Stimulated activated naive CD8-positive, alpha-beta T cell treated with anti-CD3 and anti-CD28 coated beads, Interleukin-15, Interleukin-2, amounts not matched to agents 100 ng/mL and 50 ng/mL, for 24 hours (primary cell): Measurements from ENCODE around the gene FBXO21.
A peak's percentile ranks its signal among the peaks of the same experiment; 100 is the strongest.

Source experiments
- H3K27ac Mint-ChIP-seq: one replicate; pipeline ENCODE4 v1.8.0; 2021; ENCODE audit warnings: mild to moderate bottlenecking, mixed read lengths
- H3K27me3 Mint-ChIP-seq: one replicate; pipeline ENCODE4 v1.8.0; 2021; ENCODE audit warnings: mixed read lengths
- H3K36me3 Mint-ChIP-seq: one replicate; pipeline ENCODE4 v1.8.0; 2021; ENCODE audit warnings: low read depth, mixed read lengths
- H3K4me1 Mint-ChIP-seq: one replicate; pipeline ENCODE4 v1.8.0; 2021; ENCODE audit warnings: low read depth, mixed read lengths
- H3K4me3 Mint-ChIP-seq: one replicate; pipeline ENCODE4 v1.8.0; 2021; ENCODE audit warnings: mild to moderate bottlenecking, mixed read lengths
- H3K9me3 Mint-ChIP-seq: one replicate; pipeline ENCODE4 v1.8.0; 2021; ENCODE audit warnings: mixed read lengths

FBXO21 gene

GRCh38 chr12:117162633-117163032 lies 27.6 kb downstream of the FBXO21 start:
- H3K27me3 Mint-ChIP-seq = no peaks in the 10 kb centered on the region
- no peak overlapping the region for H3K27ac Mint-ChIP-seq
- peaks cover 83% of the 10 kb centered on the region for H3K36me3 Mint-ChIP-seq
- H3K4me3 Mint-ChIP-seq = no peak overlapping the region
- no peaks in the 10 kb centered on the region for H3K4me1 Mint-ChIP-seq
- no peaks in the 10 kb centered on the region for H3K9me3 Mint-ChIP-seq

DNA sequence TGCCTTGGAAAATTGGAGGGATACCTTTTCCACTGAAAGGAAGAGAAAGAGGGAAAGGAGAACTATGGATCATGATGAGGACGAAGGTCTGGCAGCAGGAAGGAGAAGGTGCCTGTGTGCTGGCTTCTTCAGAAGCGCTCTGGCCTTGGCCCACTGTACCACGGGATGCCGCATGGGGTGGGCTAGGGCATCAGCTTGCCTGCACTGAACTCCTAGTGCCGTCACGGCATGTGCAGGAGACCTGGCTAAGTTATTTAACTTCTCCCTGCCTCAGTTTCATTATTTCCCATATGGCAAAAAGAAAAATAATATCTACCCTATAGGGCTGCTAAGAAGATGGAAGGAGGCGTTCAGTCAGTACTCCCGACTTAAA lies 28.1 kb downstream of the FBXO21 start:
- no peak overlapping the region for H3K4me3 Mint-ChIP-seq

DNA sequence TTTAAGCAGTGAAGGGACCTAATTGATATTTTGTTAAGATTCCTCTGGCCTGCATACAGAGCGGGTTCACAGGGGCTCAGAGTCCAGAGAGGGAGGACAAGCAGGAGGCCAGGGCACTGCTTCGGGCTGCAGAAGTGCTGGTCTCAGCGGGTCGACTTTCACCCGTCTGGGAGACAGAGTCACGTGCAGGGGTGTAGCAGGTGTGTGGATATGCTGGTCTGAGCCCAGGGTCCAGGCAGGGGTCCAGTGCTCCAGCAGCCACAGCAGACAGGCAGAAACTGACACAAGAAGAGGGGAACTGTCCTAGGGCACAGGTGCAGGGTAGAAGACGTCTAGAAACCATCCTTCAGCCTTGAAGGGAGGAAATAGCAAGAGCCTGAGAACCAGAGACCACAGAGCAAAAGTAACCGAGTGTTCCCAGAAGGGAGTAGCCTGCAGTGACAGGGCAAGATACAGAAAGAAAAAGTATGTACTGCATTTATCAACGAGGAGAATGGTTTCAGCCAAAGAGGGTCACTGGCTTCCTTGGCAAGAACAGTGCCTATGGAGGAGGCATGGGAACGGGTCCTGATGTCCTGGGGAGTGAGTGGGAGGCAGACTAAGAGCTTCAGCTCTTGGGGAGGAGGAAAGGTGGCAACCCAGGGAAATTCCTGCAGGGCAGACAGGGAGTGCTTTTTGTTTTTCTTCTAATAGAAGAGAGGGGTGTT lies 28.7 kb downstream of the FBXO21 start:
- Mint-ChIP-seq H3K27ac (peak overlapping the region; percentile 8), H3K9me3 (no peaks in the 10 kb centered on the region), H3K27me3 (no peaks in the 10 kb centered on the region), H3K4me3 (no peak overlapping the region), H3K36me3 (peaks cover 80% of the 10 kb centered on the region), H3K4me1 (no peaks in the 10 kb centered on the region)

More for the DNA sequence above, 28.1 kb downstream of the FBXO21 start:
- H3K4me1 Mint-ChIP-seq = no peaks in the 10 kb centered on the region
- peak overlapping the region; percentile 8 for H3K27ac Mint-ChIP-seq
- no peaks in the 10 kb centered on the region for H3K9me3 Mint-ChIP-seq
- H3K36me3 Mint-ChIP-seq = peaks cover 83% of the 10 kb centered on the region
- H3K27me3 Mint-ChIP-seq = no peaks in the 10 kb centered on the region

DNA sequence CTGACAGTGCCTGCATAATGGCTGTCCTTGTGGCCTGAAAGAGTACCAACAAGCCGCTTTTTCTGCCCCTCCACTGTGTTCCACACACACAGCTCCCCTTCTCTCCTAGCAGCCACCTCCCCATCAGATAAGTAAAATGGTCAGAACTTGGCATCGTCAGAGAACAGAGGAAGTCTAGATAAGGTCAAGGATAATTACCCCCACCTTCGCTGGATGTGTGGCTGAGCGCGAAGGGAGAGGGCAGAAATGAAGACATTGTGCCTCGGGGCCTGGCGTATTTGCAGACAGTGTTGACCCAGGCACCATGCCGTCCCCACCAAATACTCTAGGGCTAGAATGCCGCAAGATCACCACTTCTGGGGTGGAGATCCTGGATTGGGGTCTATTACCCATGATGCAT lies 30.6 kb downstream of the FBXO21 start:
- no peaks in the 10 kb centered on the region for H3K27me3 Mint-ChIP-seq
- H3K9me3 Mint-ChIP-seq = no peaks in the 10 kb centered on the region
- H3K4me1 Mint-ChIP-seq = no peaks in the 10 kb centered on the region
- H3K4me3 Mint-ChIP-seq = no peak overlapping the region
- H3K27ac Mint-ChIP-seq = no peak overlapping the region
- H3K36me3 Mint-ChIP-seq = peaks cover 77% of the 10 kb centered on the region

DNA sequence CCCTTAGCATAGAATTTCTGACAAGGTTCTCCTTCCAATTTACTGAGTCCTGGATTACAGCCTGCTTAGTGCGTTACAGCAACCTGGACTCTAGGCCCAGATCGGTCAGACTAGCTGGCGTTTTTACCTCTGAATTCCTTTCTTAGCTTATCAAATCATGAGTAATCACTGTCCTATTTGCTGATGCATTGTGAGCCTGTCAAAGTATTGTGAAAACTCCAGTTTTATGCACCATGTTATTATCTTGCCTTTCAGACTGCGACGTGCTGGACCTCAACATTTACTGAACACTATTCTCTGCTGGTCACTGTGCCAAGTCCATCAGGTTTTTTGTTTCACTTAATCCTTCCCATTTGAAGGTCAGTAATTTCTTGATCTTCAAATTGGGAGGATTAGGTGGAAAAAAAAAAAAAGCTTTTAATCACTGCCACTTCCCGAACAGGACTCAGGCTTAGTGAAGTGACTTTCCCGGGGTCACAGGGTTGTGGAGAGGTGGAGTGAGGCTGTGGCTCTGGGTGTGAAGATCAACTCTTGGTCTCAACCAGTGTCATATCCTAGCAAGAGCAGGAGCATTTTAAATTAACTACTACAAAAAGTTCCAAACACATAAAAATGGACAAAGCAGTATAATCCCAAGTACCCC lies 31.2 kb downstream of the FBXO21 start:
- Mint-ChIP-seq H3K9me3 (no peaks in the 10 kb centered on the region), H3K4me1 (no peaks in the 10 kb centered on the region), H3K4me3 (no peak overlapping the region), H3K27me3 (no peaks in the 10 kb centered on the region), H3K36me3 (peaks cover 77% of the 10 kb centered on the region), H3K27ac (no peak overlapping the region)

DNA sequence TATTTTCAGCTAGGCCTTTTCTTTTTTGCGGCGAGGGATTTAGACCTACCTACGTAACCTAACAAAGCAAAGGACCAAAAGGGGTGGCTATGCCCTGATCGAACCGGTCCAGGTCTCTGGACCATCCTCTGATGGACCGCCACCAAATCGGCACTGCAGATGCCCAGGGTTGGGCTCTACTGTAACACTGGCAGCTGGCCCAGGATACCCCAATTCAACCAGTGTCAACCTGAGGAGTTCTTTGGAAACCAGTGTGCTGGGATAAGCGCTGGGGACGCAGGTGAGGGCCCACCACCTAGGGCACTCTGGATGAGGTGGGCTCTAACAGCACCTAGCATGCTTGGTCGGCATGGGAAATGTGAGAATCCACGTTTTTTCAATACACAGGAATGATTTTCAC lies 32.2 kb downstream of the FBXO21 start:
- Mint-ChIP-seq H3K27ac (no peak overlapping the region), H3K9me3 (no peaks in the 10 kb centered on the region), H3K36me3 (peaks cover 81% of the 10 kb centered on the region), H3K4me3 (no peak overlapping the region), H3K27me3 (no peaks in the 10 kb centered on the region), H3K4me1 (peaks cover 3% of the 10 kb centered on the region)

DNA sequence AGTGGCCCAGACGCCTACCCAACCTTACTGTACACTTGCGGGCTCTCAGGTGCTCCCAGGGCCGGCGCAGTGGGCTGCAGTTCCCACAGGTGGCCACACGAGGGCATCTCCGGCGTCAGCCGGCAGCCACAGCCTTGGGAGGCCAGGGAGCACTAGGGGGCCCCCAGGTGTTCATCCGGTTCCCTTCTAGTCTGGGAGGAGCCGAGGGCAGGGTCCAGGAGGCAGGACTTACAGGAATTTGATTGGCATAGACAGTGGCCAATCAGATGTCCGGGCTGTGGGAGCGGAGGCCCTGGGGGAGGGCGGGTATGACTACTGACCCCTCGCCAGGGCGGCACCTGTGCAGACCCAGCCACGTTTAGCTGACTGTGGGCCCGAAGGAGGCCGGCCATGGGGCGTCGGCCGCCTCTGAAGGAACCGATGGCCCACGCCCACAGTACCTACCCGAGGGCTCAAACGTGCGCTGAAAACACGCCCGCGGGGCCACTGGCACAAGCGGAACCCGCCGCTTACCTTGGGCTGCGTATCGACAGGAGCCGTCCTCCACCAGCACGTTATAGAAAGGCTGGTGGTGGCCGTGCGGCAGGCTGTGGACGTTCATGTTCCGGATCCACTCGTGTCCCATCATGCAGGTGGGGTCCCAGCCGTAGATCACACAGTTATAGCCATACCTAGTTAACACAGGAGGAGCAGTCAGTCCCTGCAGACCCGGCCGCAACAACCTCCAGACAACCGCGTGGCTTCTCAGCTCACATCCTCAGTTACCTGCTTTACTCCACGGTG lies 34.8 kb downstream of the FBXO21 start:
- no peaks in the 10 kb centered on the region for H3K27me3 Mint-ChIP-seq
- H3K4me1 Mint-ChIP-seq = peaks cover 24% of the 10 kb centered on the region
- no peak overlapping the region for H3K27ac Mint-ChIP-seq
- no peaks in the 10 kb centered on the region for H3K9me3 Mint-ChIP-seq
- H3K4me3 Mint-ChIP-seq = no peak overlapping the region
- H3K36me3 Mint-ChIP-seq = peaks cover 84% of the 10 kb centered on the region

DNA sequence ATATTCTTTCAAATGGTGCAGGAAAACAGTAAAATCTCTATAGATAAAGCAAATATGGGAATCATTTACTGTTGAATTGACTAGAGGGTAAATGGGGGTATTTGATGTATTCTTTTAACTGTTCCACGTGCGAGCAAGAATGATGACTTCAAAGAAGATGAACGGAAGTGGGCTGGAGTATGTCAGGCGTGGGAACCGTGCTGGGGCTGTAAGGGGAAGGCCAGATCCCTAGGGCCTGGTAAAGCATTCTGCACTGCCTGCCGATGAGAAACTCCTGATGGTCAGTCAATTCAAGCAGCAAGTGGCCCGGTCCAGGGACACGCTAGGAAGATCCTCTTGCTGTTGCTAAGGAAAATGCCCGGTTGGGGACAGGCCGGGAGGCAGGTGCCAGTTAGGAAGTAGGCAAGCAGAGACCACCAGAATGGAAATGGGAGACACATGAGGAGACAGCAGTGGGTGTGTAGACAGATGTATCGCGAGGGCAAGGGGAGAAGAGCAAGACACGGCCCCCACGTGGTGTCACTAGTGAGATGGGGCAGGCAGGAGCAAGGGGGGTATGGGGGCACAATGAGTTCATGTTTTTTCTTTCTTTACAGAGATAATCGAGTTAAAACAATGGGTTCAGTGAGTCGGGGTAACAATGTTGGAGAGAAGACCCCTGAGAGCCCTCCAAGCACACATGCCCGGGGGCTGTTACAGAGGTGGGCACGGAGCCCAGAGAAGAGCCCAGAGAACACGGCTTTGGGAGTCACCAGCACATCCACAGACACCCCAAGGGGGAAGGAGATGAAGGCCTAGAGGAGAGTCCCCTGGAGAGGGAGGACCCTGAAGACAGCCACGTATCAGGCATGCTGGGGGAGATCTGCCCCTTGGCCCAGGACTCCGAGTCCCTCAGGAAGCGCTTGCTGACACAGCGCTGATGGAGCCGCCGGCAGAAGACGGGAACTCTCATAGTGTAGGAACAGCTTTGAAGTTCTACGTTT lies 37.2 kb downstream of the FBXO21 start:
- no peaks in the 10 kb centered on the region for H3K27me3 Mint-ChIP-seq
- peaks cover 48% of the 10 kb centered on the region for H3K4me1 Mint-ChIP-seq
- no peak overlapping the region for H3K27ac Mint-ChIP-seq
- peaks cover 88% of the 10 kb centered on the region for H3K36me3 Mint-ChIP-seq
- no peak overlapping the region for H3K4me3 Mint-ChIP-seq
- H3K9me3 Mint-ChIP-seq = no peaks in the 10 kb centered on the region

- H3K4me1 Mint-ChIP-seq = peaks cover 51% of the 10 kb centered on the region
- H3K27ac Mint-ChIP-seq = peak overlapping the region; percentile 11
- H3K4me3 Mint-ChIP-seq = no peak overlapping the region
- H3K27me3 Mint-ChIP-seq = no peaks in the 10 kb centered on the region
- H3K36me3 Mint-ChIP-seq = peaks cover 83% of the 10 kb centered on the region
- no peaks in the 10 kb centered on the region for H3K9me3 Mint-ChIP-seq
These were observed 38.8 kb downstream of the FBXO21 start for GRCh38 chr12:117151403-117152031.

- Mint-ChIP-seq H3K27me3 (no peaks in the 10 kb centered on the region), H3K36me3 (peaks cover 81% of the 10 kb centered on the region), H3K9me3 (no peaks in the 10 kb centered on the region), H3K27ac (peak overlapping the region; percentile 90), H3K4me1 (peaks cover 51% of the 10 kb centered on the region), H3K4me3 (no peak overlapping the region)
These were observed 40.8 kb downstream of the FBXO21 start for GRCh38 chr12:117149431-117149830.

GRCh38 chr12:117148642-117149041 lies 41.6 kb downstream of the FBXO21 start:
- H3K27ac Mint-ChIP-seq = peak overlapping the region; percentile 90
- H3K4me3 Mint-ChIP-seq = peak overlapping the region; percentile 13
- no peaks in the 10 kb centered on the region for H3K27me3 Mint-ChIP-seq
- H3K9me3 Mint-ChIP-seq = no peaks in the 10 kb centered on the region
- peaks cover 51% of the 10 kb centered on the region for H3K4me1 Mint-ChIP-seq
- peaks cover 81% of the 10 kb centered on the region for H3K36me3 Mint-ChIP-seq

GRCh38 chr12:117147639-117148038 lies 42.6 kb downstream of the FBXO21 start:
- H3K36me3 Mint-ChIP-seq = peaks cover 81% of the 10 kb centered on the region
- H3K4me1 Mint-ChIP-seq = peaks cover 52% of the 10 kb centered on the region
- H3K4me3 Mint-ChIP-seq = no peak overlapping the region
- no peaks in the 10 kb centered on the region for H3K9me3 Mint-ChIP-seq
- H3K27me3 Mint-ChIP-seq = no peaks in the 10 kb centered on the region
- H3K27ac Mint-ChIP-seq = no peak overlapping the region

DNA sequence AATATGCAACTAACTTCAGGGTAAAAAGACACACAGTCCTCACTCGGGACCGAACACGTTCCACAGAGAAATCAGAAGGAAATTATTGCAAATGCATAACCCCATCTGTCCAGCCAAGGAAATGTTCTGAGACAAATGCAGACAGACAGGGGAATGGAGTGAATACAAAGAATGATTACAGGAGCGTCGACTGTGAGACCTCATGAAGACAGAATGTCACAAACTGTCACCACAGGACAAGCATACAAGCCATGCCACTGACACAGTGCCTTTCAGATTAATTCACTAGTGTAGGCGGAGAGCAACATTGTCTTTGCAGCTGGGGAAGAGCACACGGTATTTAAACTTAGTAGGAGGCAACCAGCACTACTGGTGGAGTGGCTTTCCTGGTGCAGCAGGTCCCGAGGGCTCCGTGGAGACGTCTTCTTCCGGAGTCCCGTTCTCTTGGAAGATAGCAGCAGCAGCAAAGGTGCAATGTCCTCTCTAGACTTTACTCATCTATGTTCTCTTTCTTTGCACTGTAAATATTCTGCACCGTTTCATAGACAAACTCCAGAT lies 44.6 kb downstream of the FBXO21 start:
- H3K4me3 Mint-ChIP-seq = no peak overlapping the region
- no peaks in the 10 kb centered on the region for H3K27me3 Mint-ChIP-seq
- H3K36me3 Mint-ChIP-seq = peaks cover 64% of the 10 kb centered on the region

DNA sequence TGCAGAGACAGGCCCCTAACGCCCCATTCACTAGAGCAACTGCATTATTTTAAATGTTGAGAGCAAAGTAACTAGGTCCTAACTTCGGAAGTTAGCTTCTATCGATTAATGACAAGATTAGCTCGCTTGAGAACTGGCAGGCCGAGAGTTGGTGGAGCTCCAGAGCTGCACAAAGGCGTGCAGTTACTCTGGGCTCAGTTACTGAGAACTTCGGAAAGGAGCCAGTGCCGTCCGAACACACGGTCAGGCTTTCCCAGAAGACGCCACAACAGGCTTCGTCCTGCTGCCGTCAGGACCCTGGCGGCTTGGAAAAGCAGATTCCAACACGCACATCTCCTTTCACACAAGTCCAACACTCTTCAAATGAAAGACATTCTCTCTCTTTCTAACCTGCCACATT lies 45.7 kb downstream of the FBXO21 start:
- H3K27me3 Mint-ChIP-seq = no peaks in the 10 kb centered on the region
- H3K9me3 Mint-ChIP-seq = no peaks in the 10 kb centered on the region
- no peak overlapping the region for H3K4me3 Mint-ChIP-seq
- peaks cover 27% of the 10 kb centered on the region for H3K4me1 Mint-ChIP-seq
- H3K27ac Mint-ChIP-seq = peak overlapping the region; percentile 58
- H3K36me3 Mint-ChIP-seq = peaks cover 53% of the 10 kb centered on the region

More for the DNA sequence above, 44.6 kb downstream of the FBXO21 start:
- peaks cover 37% of the 10 kb centered on the region for H3K4me1 Mint-ChIP-seq
- no peak overlapping the region for H3K27ac Mint-ChIP-seq
- no peaks in the 10 kb centered on the region for H3K9me3 Mint-ChIP-seq
